ENCODE results near the gene POGK. TPM values are rescaled to one million over a fixed set of nuclear protein-coding genes. Genes with fewer than 3 reads are reported as not detected.

The POGK gene
- total RNA-seq, 1 experiment from 2014 or later: 27.2 TPM

DNA sequence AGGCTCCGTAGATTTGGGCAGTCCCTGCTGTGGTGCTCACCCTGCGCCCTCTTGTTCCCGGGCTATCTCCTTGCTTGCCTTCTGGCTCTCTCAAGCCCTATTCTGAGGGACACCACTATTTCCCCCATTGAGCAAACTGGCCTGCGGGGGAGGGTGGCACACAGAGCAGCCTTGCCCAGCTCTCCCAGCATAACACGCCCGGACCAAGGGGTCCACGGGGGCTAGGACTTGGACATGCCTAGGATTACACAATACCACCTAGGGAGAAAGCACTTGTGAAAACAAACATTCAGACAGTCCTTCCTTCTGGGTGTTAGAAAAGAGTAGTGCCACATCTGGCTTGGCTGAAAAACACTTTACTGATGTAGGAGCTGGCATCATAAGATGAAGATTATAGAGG is 29.4 kb downstream of the POGK start:
- peaks cover 31% of the 10 kb centered on the region for H3K36me3 Mint-ChIP-seq (ENCODE audit: insufficient read depth, unreplicated experiment)
- no peaks in the 10 kb centered on the region for H3K36me3 ChIP-seq (ENCODE audit: control insufficient read depth, insufficient read depth, low read length)
- no peaks in the 10 kb centered on the region for H3K27me3 ChIP-seq (replicated peaks; ENCODE audit: control insufficient read depth, insufficient read depth, low read length)
- ChIA-PET POLR2A (interaction anchor here (0.8 kb wide), 1 partner anchor 28 kb away, joined by 3 read pairs; no protein-coding TSS in a partner anchor), CTCF (no interaction called here)
- H3K27ac Mint-ChIP-seq (ENCODE audit: unreplicated experiment): no peak overlapping the region
- no peaks in the 10 kb centered on the region for H3K9me3 Mint-ChIP-seq (ENCODE audit: unreplicated experiment)
- no peaks in the 10 kb centered on the region for H3K27me3 Mint-ChIP-seq (ENCODE audit: insufficient read depth, unreplicated experiment)
- H3K4me1 Mint-ChIP-seq (ENCODE audit: low read depth, unreplicated experiment): peaks cover 8% of the 10 kb centered on the region
- intact Hi-C loops (cut with micrococcal nuclease; ENCODE audit: unreplicated experiment): no loop called here
- no peak overlapping the region for H3K4me3 ChIP-seq (ENCODE audit: low read depth, low read length)
- no TSS peak for BruUV-seq (replicated peaks)
- no peak overlapping the region for H3K4me3 Mint-ChIP-seq (ENCODE audit: unreplicated experiment)
- no peaks in the 10 kb centered on the region; the same call in 1 of the 2 replicates for H3K4me1 ChIP-seq
- no peaks in the 10 kb centered on the region for H3K9me3 ChIP-seq
- no peak for DNase-seq
- TF ChIP-seq, protein P1, sequence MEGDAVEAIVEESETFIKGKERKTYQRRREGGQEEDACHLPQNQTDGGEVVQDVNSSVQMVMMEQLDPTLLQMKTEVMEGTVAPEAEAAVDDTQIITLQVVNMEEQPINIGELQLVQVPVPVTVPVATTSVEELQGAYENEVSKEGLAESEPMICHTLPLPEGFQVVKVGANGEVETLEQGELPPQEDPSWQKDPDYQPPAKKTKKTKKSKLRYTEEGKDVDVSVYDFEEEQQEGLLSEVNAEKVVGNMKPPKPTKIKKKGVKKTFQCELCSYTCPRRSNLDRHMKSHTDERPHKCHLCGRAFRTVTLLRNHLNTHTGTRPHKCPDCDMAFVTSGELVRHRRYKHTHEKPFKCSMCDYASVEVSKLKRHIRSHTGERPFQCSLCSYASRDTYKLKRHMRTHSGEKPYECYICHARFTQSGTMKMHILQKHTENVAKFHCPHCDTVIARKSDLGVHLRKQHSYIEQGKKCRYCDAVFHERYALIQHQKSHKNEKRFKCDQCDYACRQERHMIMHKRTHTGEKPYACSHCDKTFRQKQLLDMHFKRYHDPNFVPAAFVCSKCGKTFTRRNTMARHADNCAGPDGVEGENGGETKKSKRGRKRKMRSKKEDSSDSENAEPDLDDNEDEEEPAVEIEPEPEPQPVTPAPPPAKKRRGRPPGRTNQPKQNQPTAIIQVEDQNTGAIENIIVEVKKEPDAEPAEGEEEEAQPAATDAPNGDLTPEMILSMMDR (IDR thresholded peaks at IDR 0.05; ENCODE audit: insufficient read depth in 1 of 2, low read depth in 1 of 2, low read length in 1 of 2, severe bottlenecking in 1 of 2, unreplicated experiment in 1 of 2): no peak

DNA sequence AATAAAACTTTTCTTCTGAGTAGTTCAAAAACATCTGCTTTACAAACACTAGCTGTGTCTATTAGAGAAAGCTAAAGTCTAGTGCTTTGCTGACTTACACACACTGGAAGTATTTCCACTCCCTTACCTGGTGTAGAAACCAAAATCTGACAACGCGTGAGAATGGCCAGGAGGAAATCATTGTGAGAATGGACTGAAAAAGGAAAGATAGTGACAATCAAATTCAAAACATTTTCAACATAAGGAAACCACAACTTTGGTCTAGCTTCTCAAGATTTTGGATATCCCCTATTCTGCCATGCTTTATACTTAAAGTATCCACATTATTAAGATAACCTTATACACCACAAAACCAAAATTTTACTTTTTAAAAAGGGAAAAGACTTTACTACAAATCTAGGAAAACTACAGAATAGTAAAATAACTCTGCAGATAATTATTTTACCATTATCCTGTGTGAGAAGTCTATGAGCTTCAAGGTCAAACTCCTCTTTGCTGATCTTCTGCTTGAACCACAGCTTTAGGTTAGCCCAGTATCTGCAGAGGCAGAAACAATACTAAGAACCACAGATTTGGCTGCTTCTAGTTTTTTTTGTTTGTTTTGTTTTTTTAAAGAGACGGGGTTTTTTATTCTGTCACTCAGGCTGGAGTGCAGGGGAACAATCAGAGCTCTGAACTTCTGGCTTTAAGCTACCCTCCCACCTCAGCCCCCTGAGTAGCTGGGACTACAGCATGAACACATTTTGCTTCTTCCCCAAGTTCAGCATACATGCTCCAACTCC is 30.2 kb downstream of the POGK start:
- no peaks in the 10 kb centered on the region for H3K36me3 ChIP-seq (ENCODE audit: control insufficient read depth, insufficient read depth, low read length)
- H3K27me3 ChIP-seq (replicated peaks; ENCODE audit: control insufficient read depth, insufficient read depth, low read length): no peaks in the 10 kb centered on the region
- H3K27ac Mint-ChIP-seq (ENCODE audit: unreplicated experiment): no peak overlapping the region
- H3K4me3 Mint-ChIP-seq (ENCODE audit: unreplicated experiment): no peak overlapping the region
- no peaks in the 10 kb centered on the region for H3K27me3 Mint-ChIP-seq (ENCODE audit: insufficient read depth, unreplicated experiment)
- H3K36me3 Mint-ChIP-seq (ENCODE audit: insufficient read depth, unreplicated experiment): peaks cover 22% of the 10 kb centered on the region
- TF ChIP-seq, protein P1 (IDR thresholded peaks at IDR 0.05; ENCODE audit: insufficient read depth in 1 of 2, low read depth in 1 of 2, low read length in 1 of 2, severe bottlenecking in 1 of 2, unreplicated experiment in 1 of 2): no peak
- BruUV-seq (replicated peaks): no TSS peak
- H3K9me3 ChIP-seq: no peaks in the 10 kb centered on the region
- intact Hi-C loops (cut with micrococcal nuclease; ENCODE audit: unreplicated experiment): no loop called here
- no peak overlapping the region for H3K4me3 ChIP-seq (ENCODE audit: low read depth, low read length)
- H3K4me1 Mint-ChIP-seq (ENCODE audit: low read depth, unreplicated experiment): peaks cover 8% of the 10 kb centered on the region
- POLR2A ChIA-PET: interaction anchor here (0.8 kb wide), 1 partner anchor 29 kb away, joined by 3 read pairs; no protein-coding TSS in a partner anchor
- CTCF ChIA-PET: no interaction called here
- DNase-seq: no peak
- no peaks in the 10 kb centered on the region for H3K9me3 Mint-ChIP-seq (ENCODE audit: unreplicated experiment)
- H3K4me1 ChIP-seq: no peaks in the 10 kb centered on the region; the same call in 1 of the 2 replicates

DNA sequence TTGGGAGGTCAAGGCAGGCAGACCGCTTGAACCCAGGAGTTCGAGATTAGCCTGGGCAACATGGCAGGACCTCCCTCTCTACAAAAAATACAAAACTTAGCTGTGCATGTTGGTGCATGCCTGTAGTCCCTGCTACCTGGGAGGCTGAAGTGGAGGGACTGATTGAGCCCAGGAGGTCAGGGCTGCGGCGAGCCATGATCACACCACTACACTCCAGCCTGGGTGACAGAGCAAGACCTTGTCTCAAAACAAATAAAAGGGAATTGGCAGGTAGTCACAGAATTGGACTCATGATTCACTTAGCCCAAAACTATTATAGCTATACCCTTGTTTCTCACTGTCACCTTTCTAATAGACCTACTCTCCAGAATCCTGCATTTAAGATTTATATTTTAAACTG is 31.3 kb downstream of the POGK start:
- Mint-ChIP-seq H3K4me3 (ENCODE audit: unreplicated experiment) (no peak overlapping the region), H3K36me3 (ENCODE audit: insufficient read depth, unreplicated experiment) (peaks cover 11% of the 10 kb centered on the region), H3K9me3 (ENCODE audit: unreplicated experiment) (no peaks in the 10 kb centered on the region), H3K4me1 (ENCODE audit: low read depth, unreplicated experiment) (peaks cover 15% of the 10 kb centered on the region), H3K27ac (ENCODE audit: unreplicated experiment) (no peak overlapping the region), H3K27me3 (ENCODE audit: insufficient read depth, unreplicated experiment) (no peaks in the 10 kb centered on the region)
- ChIA-PET CTCF (no interaction called here), POLR2A (no interaction called here)
- BruUV-seq (replicated peaks): no TSS peak
- Histone ChIP-seq H3K27me3 (replicated peaks; ENCODE audit: control insufficient read depth, insufficient read depth, low read length) (no peaks in the 10 kb centered on the region), H3K4me3 (ENCODE audit: low read depth, low read length) (no peak overlapping the region), H3K9me3 (no peaks in the 10 kb centered on the region), H3K36me3 (ENCODE audit: control insufficient read depth, insufficient read depth, low read length) (no peaks in the 10 kb centered on the region), H3K4me1 (peaks cover 8% of the 10 kb centered on the region)
- intact Hi-C loops (cut with micrococcal nuclease; ENCODE audit: unreplicated experiment): no loop called here
- no peak for DNase-seq
- TF ChIP-seq, protein P1 (IDR thresholded peaks at IDR 0.05; ENCODE audit: insufficient read depth in 1 of 2, low read depth in 1 of 2, low read length in 1 of 2, severe bottlenecking in 1 of 2, unreplicated experiment in 1 of 2): no peak

All from Caco-2 (cell line).